Stromal cell of bone marrow (primary cell): ENCODE data around the gene CNPY1.
"Not testable (repeated sequence)": the region's sequence is repeated elsewhere in the genome, so short reads cannot be mapped to it uniquely, and the experiment has no call there.

Experiments used
- DNase-seq: peaks from one replicate; pipeline ENCODE4 v3.0.0-alpha.2; 2012; ENCODE audit warnings: low read depth

CNPY1 gene

GRCh38 chr7:155578016-155578415, 31.7 kb upstream of the CNPY1 start:
- DNase-seq, result no peak

GRCh38 chr7:155577509-155577905, 31.1 kb upstream of the CNPY1 start:
- no peak for DNase-seq

GRCh38 chr7:155576900-155577508, 30.6 kb upstream of the CNPY1 start:
- no peak for DNase-seq

- no peak for DNase-seq
Measured at GRCh38 chr7:155576416-155576815, 30.1 kb upstream of the CNPY1 start.

- no peak for DNase-seq
Measured at GRCh38 chr7:155574556-155575290, 28.4 kb upstream of the CNPY1 start.

- no peak for DNase-seq
Measured at GRCh38 chr7:155571581-155572345, 25.4 kb upstream of the CNPY1 start.

- DNase-seq, result no peak
Measured at GRCh38 chr7:155570991-155571390, 24.6 kb upstream of the CNPY1 start.

GRCh38 chr7:155570171-155570958, 24.0 kb upstream of the CNPY1 start:
- DNase-seq, result no peak

- DNase-seq, result no peak
Measured at GRCh38 chr7:155569681-155570080, 23.3 kb upstream of the CNPY1 start.

GRCh38 chr7:155568842-155569494, 22.6 kb upstream of the CNPY1 start:
- no peak for DNase-seq

- DNase-seq, result no peak
Measured at GRCh38 chr7:155568333-155568660, 21.9 kb upstream of the CNPY1 start.

- no peak for DNase-seq
Measured at GRCh38 chr7:155567646-155568332, 21.4 kb upstream of the CNPY1 start.

GRCh38 chr7:155566011-155566836, 19.9 kb upstream of the CNPY1 start:
- DNase-seq, result no peak

GRCh38 chr7:155565596-155565995, 19.2 kb upstream of the CNPY1 start:
- DNase-seq, result no peak

GRCh38 chr7:155562976-155563375, 16.6 kb upstream of the CNPY1 start:
- DNase-seq, result not testable (repeated sequence)

GRCh38 chr7:155562106-155562505, 15.7 kb upstream of the CNPY1 start:
- no peak for DNase-seq

GRCh38 chr7:155560982-155561686, 14.8 kb upstream of the CNPY1 start:
- DNase-seq, result no peak

GRCh38 chr7:155560196-155560885, 14.0 kb upstream of the CNPY1 start:
- no peak for DNase-seq

GRCh38 chr7:155559519-155560108, 13.3 kb upstream of the CNPY1 start:
- DNase-seq, result no peak
